ENCODE data around the gene RBM23. TPM values are rescaled to one million over a fixed set of nuclear protein-coding genes. Genes with fewer than 3 reads are reported as not detected.

RBM23 gene
- total RNA-seq, 4 donors from 2014 or later, result 49.7 to 2,239 (median 990) TPM

DNA sequence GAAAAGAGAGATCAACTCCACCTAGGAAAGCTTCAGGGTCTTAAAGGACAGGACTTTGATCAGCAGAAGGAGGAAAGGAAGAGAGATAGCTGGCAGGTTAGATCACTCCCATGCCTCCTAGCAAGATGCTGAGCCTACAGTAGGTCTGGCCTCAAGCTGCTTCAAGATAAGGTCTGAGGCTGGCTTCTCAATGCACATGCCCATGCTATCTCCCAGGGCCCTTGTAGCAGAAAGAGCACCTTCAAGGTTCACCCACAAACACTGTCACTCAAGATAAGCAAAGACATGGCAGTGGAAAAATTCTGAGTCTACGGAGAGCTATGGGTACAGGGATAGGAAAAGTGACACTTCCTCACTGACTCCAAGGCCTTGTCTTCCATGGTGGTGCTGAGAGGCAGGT, 21.6 kb downstream of the RBM23 start:
- TF ChIP-seq, protein P1, sequence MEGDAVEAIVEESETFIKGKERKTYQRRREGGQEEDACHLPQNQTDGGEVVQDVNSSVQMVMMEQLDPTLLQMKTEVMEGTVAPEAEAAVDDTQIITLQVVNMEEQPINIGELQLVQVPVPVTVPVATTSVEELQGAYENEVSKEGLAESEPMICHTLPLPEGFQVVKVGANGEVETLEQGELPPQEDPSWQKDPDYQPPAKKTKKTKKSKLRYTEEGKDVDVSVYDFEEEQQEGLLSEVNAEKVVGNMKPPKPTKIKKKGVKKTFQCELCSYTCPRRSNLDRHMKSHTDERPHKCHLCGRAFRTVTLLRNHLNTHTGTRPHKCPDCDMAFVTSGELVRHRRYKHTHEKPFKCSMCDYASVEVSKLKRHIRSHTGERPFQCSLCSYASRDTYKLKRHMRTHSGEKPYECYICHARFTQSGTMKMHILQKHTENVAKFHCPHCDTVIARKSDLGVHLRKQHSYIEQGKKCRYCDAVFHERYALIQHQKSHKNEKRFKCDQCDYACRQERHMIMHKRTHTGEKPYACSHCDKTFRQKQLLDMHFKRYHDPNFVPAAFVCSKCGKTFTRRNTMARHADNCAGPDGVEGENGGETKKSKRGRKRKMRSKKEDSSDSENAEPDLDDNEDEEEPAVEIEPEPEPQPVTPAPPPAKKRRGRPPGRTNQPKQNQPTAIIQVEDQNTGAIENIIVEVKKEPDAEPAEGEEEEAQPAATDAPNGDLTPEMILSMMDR (IDR thresholded peaks at IDR 0.05), result no peak
- Histone ChIP-seq H3K36me3 (no peaks in the 10 kb centered on the region), H3K9me3 (no peaks in the 10 kb centered on the region), H3K4me1 (no peaks in the 10 kb centered on the region), H3K27ac (peak overlapping the region in 1 of 2 donors; percentile 71), H3K4me3 (no peak overlapping the region), H3K27me3 (no peaks in the 10 kb centered on the region)
- intact Hi-C loops (cut with DNase I; ENCODE audit: low total_unique reads), result no loop called here
- no peak for DNase-seq

DNA sequence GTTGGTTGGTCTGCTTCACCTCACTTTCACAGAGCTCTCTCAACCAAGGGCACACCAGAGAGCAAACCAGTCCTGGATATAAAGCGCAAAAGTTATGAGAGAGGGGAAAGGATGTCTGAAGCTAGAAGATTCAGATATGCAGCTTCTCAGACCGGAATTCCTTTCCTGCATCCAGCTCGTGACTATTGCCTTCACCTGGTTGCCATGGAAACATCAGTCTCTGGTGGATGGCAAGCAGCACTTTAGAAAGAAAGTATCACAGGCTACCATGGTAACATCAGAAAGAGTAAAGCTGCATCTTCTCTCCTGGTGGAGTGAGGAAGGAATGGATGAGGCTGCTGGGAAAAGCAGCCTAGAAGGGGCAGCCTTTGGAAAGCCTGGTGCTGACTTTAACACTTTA, 22.2 kb downstream of the RBM23 start:
- intact Hi-C loops (cut with DNase I; ENCODE audit: low total_unique reads), result no loop called here
- H3K9me3 ChIP-seq, result no peaks in the 10 kb centered on the region
- TF ChIP-seq, protein P1 (IDR thresholded peaks at IDR 0.05), result no peak
- no peak for TF ChIP-seq POLR2A (IDR thresholded peaks at IDR 0.05)
- no peaks in the 10 kb centered on the region for H3K27me3 ChIP-seq
- H3K4me1 ChIP-seq, result no peaks in the 10 kb centered on the region
- no peak for DNase-seq
- no peaks in the 10 kb centered on the region for H3K36me3 ChIP-seq
- H3K4me3 ChIP-seq, result no peak overlapping the region
- no peak overlapping the region for H3K27ac ChIP-seq

DNA sequence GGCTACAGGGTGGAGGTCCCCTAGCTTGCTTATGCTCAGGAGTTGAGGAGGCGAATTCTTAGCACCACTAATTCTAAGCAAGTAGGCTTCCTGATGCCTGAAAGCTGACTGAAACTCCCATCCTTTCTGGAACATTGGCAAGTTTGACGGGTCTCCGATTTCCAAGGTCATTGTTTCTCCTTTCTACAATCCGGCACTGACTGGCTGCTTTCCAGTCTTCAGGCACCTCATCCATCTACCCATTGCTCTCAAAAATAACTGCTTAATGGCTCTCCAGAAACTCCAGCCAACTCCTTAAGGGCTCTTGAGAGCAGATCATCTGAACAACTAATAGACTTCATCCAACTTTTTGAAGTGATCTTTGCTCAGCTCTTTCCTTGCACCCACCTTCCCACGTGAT, 22.6 kb downstream of the RBM23 start:
- Histone ChIP-seq H3K27ac (no peak overlapping the region), H3K9me3 (no peaks in the 10 kb centered on the region), H3K4me3 (no peak overlapping the region), H3K27me3 (no peaks in the 10 kb centered on the region), H3K4me1 (no peaks in the 10 kb centered on the region), H3K36me3 (no peaks in the 10 kb centered on the region)
- TF ChIP-seq, protein P1 (IDR thresholded peaks at IDR 0.05), result no peak
- no peak for TF ChIP-seq POLR2A (IDR thresholded peaks at IDR 0.05)
- intact Hi-C loops (cut with DNase I; ENCODE audit: low total_unique reads), result no loop called here
- no peak for DNase-seq

DNA sequence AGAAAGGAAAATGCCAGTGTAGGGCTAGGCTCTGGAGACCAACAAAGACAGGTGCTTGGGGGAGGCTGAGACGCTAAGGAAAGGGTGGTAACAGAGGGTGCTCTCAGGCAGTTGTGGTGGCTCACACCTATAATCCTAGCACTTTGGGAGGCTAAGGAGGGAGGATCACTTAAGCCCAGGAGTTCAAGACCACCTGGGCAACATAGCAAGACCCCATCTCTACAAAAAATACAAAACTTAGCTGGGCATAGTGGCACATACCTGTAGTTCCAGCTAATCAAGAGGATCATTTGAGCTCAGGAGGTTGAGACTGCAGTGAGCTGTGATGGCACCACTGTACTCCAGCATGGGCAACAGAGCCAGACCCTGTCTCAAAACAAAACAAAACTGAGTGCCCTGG, 23.5 kb downstream of the RBM23 start:
- Histone ChIP-seq H3K27me3 (no peaks in the 10 kb centered on the region), H3K4me1 (no peaks in the 10 kb centered on the region), H3K27ac (no peak overlapping the region), H3K9me3 (no peaks in the 10 kb centered on the region), H3K36me3 (no peaks in the 10 kb centered on the region), H3K4me3 (no peak overlapping the region)
- no peak for TF ChIP-seq POLR2A (IDR thresholded peaks at IDR 0.05)
- TF ChIP-seq, protein P1 (IDR thresholded peaks at IDR 0.05), result no peak
- intact Hi-C loops (cut with DNase I; ENCODE audit: low total_unique reads), result no loop called here
- no peak for DNase-seq

DNA sequence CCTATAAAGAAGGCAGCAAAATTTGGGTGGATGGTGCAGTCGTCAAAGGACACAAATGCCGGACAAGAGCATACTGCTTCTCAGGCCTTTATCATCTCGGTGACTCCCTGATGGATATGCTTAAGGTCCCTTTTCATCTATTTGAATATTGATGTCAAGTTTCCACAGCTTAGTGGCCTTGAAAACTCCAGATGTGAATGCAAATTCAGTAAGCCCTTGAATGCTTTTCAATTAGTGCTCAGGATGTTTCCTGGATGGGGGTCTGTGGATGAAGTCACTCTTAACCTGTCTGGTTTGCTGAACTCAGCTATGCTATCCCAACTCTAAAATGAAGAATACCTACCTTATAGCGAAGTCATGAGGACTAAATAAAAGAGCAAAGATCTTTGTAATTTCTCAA, 25.2 kb downstream of the RBM23 start:
- intact Hi-C loops (cut with DNase I; ENCODE audit: low total_unique reads), result no loop called here
- Histone ChIP-seq H3K27me3 (no peaks in the 10 kb centered on the region), H3K4me3 (no peak overlapping the region), H3K36me3 (no peaks in the 10 kb centered on the region), H3K9me3 (no peaks in the 10 kb centered on the region), H3K27ac (no peak overlapping the region), H3K4me1 (no peaks in the 10 kb centered on the region)
- TF ChIP-seq POLR2A (IDR thresholded peaks at IDR 0.05), result no peak
- TF ChIP-seq, protein P1 (IDR thresholded peaks at IDR 0.05), result no peak
- DNase-seq, result no peak

All from uterus (tissue), 4 donors.